Gastroesophageal sphincter (tissue), 4 donors: ENCODE results near the gene PTPRG. TPM values are rescaled to one million over a fixed set of nuclear protein-coding genes. Genes with fewer than 3 reads are reported as not detected.
A peak's percentile ranks its signal among the peaks of the same experiment; 100 is the strongest.

ENCODE experiments used
- ATAC-seq: fragments of 150-250 bp; one replicate; pipeline ENCODE4 v1.9.1; 2016; ENCODE audit warnings: mild to moderate bottlenecking, moderate library complexity
- H3K27ac ChIP-seq, 4 donors: fragments of 200-600 bp; sonication (generic) in 3 of 4; 1 replicate in 3 of 4; 2 replicates in 1 of 4; pipeline ENCODE4 v1.5.1; 2016 to 2019
- H3K27me3 ChIP-seq: fragments of 200-600 bp; sonication (generic); one replicate; pipeline ENCODE4 v1.5.1; 2019
- H3K36me3 ChIP-seq, 2 donors: fragments of 200-600 bp; sonication (generic); one replicate each; pipeline ENCODE4 v1.5.1; 2019; ENCODE audit warnings: control low read depth in 1 of 2
- H3K4me1 ChIP-seq, 3 donors: fragments of 200-600 bp; sonication (generic); 1 replicate in 2 of 3; 2 replicates in 1 of 3; pipeline ENCODE4 v1.5.1; 2016 to 2019; ENCODE audit warnings: control low read depth in 2 of 3
- H3K4me3 ChIP-seq, 2 donors: fragments of 200-600 bp; sonication (generic); one replicate each; pipeline ENCODE4 v1.5.1; 2019; ENCODE audit warnings: mild to moderate bottlenecking in 1 of 2, moderate library complexity in 1 of 2
- H3K9me3 ChIP-seq, 3 donors: fragments of 200-600 bp; sonication (generic); one replicate each; pipeline ENCODE4 v1.5.1; 2017 to 2019; ENCODE audit warnings: control low read depth in 2 of 3
- EP300 ChIP-seq: sonication (generic); formaldehyde crosslinking; IDR thresholded peaks from one replicate; pipeline ENCODE4 v1.6.1; 2017; ENCODE audit warnings: antibody characterized with exemption, mild to moderate bottlenecking
- POLR2A ChIP-seq, 2 donors: fragments of 450-650 bp; IDR thresholded peaks; one replicate each; pipeline ENCODE4 v1.6.1; 2017; ENCODE audit warnings: antibody characterized with exemption in 2 of 2, mild to moderate bottlenecking in 2 of 2, moderate library complexity in 1 of 2
- POLR2AphosphoS5 ChIP-seq: sonication (generic); formaldehyde crosslinking; IDR thresholded peaks from one replicate; pipeline ENCODE4 v1.6.1; 2017; ENCODE audit warnings: antibody characterized with exemption
- WGBS, 2 donors: methylation state at CpG; one replicate each; pipeline ENCODE4 v1.1.5; 2018; ENCODE audit warnings: low coverage in 1 of 2; 5-methylcytosine and 5-hydroxymethylcytosine counted together
- total RNA-seq, 4 donors: library from RNA; depleted of rRNA; stranded (reverse); fragments of >200 nt; gene quantifications; one replicate each; pipeline ENCODE4 v1.1.0, GENCODE V29; 2016
- TF ChIP-seq, protein P1 (sequence below), 4 experiments: fragments of 200-600 bp in 2 of 4; fragments of 450-650 bp in 2 of 4; sonication (generic) in 1 of 4; IDR thresholded peaks; one replicate each; pipeline ENCODE4 v1.5.1; 2017 to 2019; ENCODE audit warnings: antibody characterized with exemption in 4 of 4, mild to moderate bottlenecking in 2 of 4, moderate library complexity in 2 of 4

Gene PTPRG
- total RNA-seq, 4 donors from 2014 or later, result 48.7 to 81.9 (median 52.8) TPM

DNA sequence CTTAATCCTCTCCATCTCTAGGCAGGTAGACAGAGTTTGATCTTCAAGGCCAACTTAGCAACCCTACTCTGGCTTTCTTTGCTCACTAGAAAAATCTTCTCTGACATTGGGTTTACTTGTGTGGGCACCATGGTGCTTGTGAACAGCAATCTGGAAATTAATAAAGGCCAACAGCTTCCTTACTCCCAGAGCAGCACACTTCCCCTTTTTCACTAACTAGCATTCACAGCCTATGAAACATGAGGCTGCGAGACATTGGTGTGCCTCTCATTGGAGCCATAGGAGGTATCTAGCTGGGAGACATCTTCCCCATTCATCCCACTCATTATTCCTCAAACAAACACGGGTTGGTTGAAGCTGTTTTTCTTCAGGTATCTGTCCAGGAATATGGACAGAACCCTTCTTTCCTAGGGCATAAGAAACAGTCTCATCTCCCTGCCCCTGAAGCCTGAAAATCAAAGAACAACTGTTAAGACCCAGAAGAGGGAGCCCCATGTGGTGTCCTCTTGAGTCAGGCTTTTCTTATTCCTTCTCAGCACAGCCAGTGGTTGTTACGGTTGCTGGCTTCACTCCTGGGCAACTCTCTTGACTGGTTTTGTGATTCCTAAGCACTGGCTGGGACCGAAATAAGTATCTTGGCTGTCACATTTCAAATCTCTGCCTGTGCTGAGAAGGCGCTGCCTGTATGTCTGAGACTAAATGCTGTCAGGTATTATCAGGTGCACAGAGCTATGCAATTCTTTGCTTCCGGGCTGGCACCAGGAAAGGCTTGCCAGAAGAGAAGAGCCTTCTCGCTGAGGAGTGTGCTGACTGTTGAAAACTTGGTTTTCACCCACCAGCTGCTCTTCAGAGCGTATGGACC is 617.6 kb downstream of the PTPRG start:
- Histone ChIP-seq H3K9me3 (no peaks in the 10 kb centered on the region), H3K27me3 (no peaks in the 10 kb centered on the region), H3K4me3 (no peak overlapping the region), H3K4me1 (no peaks in the 10 kb centered on the region), H3K27ac (no peak overlapping the region), H3K36me3 (no peaks in the 10 kb centered on the region)
- no peak for ATAC-seq
- TF ChIP-seq, protein P1, sequence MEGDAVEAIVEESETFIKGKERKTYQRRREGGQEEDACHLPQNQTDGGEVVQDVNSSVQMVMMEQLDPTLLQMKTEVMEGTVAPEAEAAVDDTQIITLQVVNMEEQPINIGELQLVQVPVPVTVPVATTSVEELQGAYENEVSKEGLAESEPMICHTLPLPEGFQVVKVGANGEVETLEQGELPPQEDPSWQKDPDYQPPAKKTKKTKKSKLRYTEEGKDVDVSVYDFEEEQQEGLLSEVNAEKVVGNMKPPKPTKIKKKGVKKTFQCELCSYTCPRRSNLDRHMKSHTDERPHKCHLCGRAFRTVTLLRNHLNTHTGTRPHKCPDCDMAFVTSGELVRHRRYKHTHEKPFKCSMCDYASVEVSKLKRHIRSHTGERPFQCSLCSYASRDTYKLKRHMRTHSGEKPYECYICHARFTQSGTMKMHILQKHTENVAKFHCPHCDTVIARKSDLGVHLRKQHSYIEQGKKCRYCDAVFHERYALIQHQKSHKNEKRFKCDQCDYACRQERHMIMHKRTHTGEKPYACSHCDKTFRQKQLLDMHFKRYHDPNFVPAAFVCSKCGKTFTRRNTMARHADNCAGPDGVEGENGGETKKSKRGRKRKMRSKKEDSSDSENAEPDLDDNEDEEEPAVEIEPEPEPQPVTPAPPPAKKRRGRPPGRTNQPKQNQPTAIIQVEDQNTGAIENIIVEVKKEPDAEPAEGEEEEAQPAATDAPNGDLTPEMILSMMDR (IDR thresholded peaks at IDR 0.05), result no peak
- 92 to 97% methylated on average over 4 to 8 of the region's 8 CpGs for WGBS, 2 donors

DNA sequence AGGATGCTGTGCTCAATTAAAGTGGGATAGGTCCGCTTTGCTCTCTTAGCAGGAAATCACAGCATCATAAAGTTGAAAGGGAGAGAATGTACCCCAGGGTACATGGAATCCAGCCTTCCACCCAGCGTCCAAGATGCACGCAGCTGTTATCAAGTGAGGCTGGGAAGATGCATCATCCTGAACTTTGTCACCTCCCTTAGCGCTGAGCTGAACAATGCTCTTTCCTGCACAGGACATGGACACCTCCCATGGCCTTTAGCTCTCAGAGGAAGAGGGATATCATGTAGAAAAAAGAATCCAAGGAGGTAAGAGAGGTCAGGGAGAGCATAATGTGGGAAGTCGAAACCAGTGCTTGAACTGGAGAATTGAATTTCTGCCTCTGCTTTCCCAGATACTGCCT is 619.1 kb downstream of the PTPRG start:
- Histone ChIP-seq H3K4me3 (no peak overlapping the region), H3K27me3 (no peaks in the 10 kb centered on the region), H3K9me3 (no peaks in the 10 kb centered on the region), H3K4me1 (no peaks in the 10 kb centered on the region), H3K36me3 (no peaks in the 10 kb centered on the region), H3K27ac (no peak overlapping the region)
- ATAC-seq, result no peak
- no peak for TF ChIP-seq EP300
- WGBS, 2 donors, result 78 to 100% methylated on average over 3 to 5 of the region's 5 CpGs

DNA sequence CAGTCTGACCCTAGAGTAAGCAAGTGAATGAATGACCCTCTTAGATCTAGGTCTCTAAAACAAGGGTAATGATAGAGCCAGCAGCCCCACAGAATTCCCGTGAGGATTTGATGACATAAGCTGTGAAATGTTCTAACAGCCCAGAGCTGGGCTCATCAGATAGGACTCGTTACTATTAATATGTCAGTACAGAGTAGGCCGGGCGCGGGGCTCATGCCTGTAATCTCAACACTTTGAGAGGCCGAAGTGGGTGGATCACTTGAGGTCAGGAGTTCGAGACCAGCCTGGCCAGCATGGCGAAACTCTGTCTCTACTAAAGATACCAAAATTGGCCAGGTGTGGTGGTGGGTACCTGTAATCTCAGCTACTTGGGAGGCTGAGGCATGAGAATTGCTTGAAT is 621.7 kb downstream of the PTPRG start:
- ATAC-seq, result no peak
- Histone ChIP-seq H3K27ac (no peak overlapping the region), H3K4me3 (no peak overlapping the region), H3K27me3 (no peaks in the 10 kb centered on the region), H3K4me1 (peaks cover 0 to 8% (median 0%) of the 10 kb centered on the region in 3 donors), H3K9me3 (no peaks in the 10 kb centered on the region), H3K36me3 (no peaks in the 10 kb centered on the region)
- TF ChIP-seq POLR2A (IDR thresholded peaks at IDR 0.05) (no peak), EP300 (no peak), POLR2AphosphoS5 (no peak)
- TF ChIP-seq, protein P1 (IDR thresholded peaks at IDR 0.05), result no peak
- WGBS, 2 donors, result 92 to 93% methylated on average over 5 to 6 of the region's 8 CpGs

DNA sequence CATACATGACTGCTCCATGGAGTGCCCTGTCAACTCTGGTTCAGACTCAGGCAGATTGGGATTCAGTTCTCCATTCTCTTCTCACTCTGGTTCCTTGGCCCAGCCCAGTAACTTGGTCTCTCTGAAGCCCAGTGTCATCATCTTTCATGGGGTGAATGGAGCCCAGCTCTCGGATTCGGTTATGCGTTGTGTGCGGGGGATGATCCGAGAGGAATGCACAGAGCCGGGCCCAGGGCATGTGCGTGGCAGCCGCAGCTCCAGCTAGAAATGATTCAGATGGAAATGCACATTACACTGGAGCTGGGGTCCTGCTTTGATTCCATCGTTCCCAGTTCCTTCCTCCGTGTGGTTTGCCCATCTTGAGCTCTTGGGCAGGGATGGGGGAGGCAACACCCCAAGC is 622.6 kb downstream of the PTPRG start:
- Histone ChIP-seq H3K4me1 (peaks cover 0 to 16% (median 0%) of the 10 kb centered on the region in 3 donors), H3K36me3 (no peaks in the 10 kb centered on the region), H3K4me3 (no peak overlapping the region), H3K27ac (no peak overlapping the region), H3K27me3 (no peaks in the 10 kb centered on the region), H3K9me3 (no peaks in the 10 kb centered on the region)
- no peak for TF ChIP-seq POLR2AphosphoS5
- ATAC-seq, result no peak
- 100% methylated on average over 6 of the region's 10 CpGs; no CpG with 5 or more reads in 1 of the 2 donors for WGBS, 2 donors

DNA sequence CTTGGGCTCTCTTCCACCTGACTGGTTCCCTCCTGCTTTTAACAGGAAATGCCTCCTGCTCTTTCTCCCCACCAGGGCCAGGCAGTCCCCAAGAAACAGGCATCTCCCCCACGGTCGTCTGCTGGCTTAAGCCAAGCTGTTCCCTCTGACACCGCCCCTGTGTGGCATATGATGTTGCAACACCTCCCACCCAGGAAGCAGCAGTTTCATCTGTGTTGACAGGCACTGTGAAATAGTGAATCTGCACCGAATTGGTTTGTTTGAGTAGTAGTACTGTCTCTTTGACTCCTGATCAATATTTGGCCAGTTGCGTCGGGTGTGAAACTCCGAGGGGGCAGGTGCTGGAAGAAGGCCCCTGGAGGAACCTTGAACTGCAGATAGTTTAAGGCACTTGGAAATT is 623.2 kb downstream of the PTPRG start:
- no peak overlapping the region for H3K27ac ChIP-seq
- ATAC-seq, result no peak
- no peaks in the 10 kb centered on the region for H3K27me3 ChIP-seq
- TF ChIP-seq EP300 (no peak), POLR2AphosphoS5 (no peak), POLR2A (IDR thresholded peaks at IDR 0.05) (no peak)
- TF ChIP-seq, protein P1 (IDR thresholded peaks at IDR 0.05), result no peak
- no peak overlapping the region for H3K4me3 ChIP-seq
- H3K4me1 ChIP-seq, result peaks cover 0 to 19% (median 0%) of the 10 kb centered on the region in 3 donors
- no peaks in the 10 kb centered on the region for H3K36me3 ChIP-seq
- no peaks in the 10 kb centered on the region for H3K9me3 ChIP-seq
- 45 to 92% methylated on average over 2 to 5 of the region's 7 CpGs for WGBS, 2 donors

DNA sequence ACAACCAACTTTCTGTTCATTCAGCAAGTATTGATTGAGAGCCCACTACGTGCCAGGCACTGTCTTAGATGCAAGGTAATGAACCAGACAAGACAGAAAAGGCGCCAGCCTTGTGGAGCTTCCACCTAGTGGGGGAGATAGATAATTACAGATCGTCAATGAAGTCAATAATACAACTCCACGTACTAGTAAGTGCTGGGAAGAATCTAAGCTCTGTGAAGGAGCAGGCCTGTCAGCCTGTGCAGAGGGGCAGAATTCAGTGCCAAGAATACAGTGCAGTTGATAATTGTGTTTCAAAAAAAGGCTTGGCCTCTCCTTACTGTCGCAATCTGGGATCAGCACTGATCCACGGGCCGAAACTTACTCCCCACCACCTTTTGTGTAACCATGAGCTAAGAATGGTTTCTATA is 625.7 kb downstream of the PTPRG start:
- H3K36me3 ChIP-seq, result peaks cover 0 to 11% of the 10 kb centered on the region in 2 donors
- peak; percentile 24 for ATAC-seq
- H3K9me3 ChIP-seq, result no peaks in the 10 kb centered on the region
- 60 to 71% methylated on average over 5 to 7 of the region's 7 CpGs for WGBS, 2 donors
- no peak overlapping the region for H3K4me3 ChIP-seq
- no peak overlapping the region for H3K27ac ChIP-seq
- TF ChIP-seq EP300, result no peak
- TF ChIP-seq, protein P1 (IDR thresholded peaks at IDR 0.05), result peak; percentile 33 to 54 (median 42)
- peaks cover 0 to 19% (median 0%) of the 10 kb centered on the region in 3 donors for H3K4me1 ChIP-seq
- no peaks in the 10 kb centered on the region for H3K27me3 ChIP-seq
